HepG2 (cell line): ENCODE measurements around the gene GINM1. TPM values are rescaled to one million over a fixed set of nuclear protein-coding genes. Genes with fewer than 3 reads are reported as not detected.

Experiments
- KLF11 ChIP-seq: IDR thresholded peaks from 2 replicates; pipeline ENCODE4 v1.6.1; 2016; ENCODE audit warnings: missing compliant biosample characterization
- KMT2A ChIP-seq: sonication (generic); formaldehyde crosslinking; IDR thresholded peaks from 2 replicates; pipeline ENCODE4 v1.4.0; 2020; ENCODE audit warnings: missing genetic modification reagents
- NCOA1 ChIP-seq: sonication (generic); formaldehyde crosslinking; IDR thresholded peaks from 2 replicates; pipeline ENCODE4 v1.9.0; 2021; ENCODE audit warnings: missing genetic modification reagents
- NFYC ChIP-seq: IDR thresholded peaks from 2 replicates; pipeline ENCODE4 v1.6.1; 2016; ENCODE audit warnings: missing genetic modification reagents, missing compliant biosample characterization
- NPAS2 ChIP-seq: sonication (generic); formaldehyde crosslinking; IDR thresholded peaks from 2 replicates; pipeline ENCODE4 v1.8.0; 2022; ENCODE audit warnings: mild to moderate bottlenecking, missing genetic modification reagents, borderline replicate concordance
- PITX1 ChIP-seq: sonication (generic); formaldehyde crosslinking; IDR thresholded peaks from 2 replicates; pipeline ENCODE4 v1.5.1; 2020; ENCODE audit warnings: mild to moderate bottlenecking, missing genetic modification reagents
- POLR2A ChIP-seq, 2 experiments: IDR thresholded peaks; 2 replicates each; pipeline ENCODE4 v1.6.1; 2011; ENCODE audit warnings: low read depth in 2 of 2, low read length in 2 of 2, mild to moderate bottlenecking in 1 of 2, moderate library complexity in 1 of 2; ENCODE audit not compliant: insufficient read depth in 1 of 2
- SNAPC5 ChIP-seq: sonication (generic); formaldehyde crosslinking; IDR thresholded peaks from 2 replicates; pipeline ENCODE4 v1.8.1; 2023; ENCODE audit warnings: mild to moderate bottlenecking, missing genetic modification reagents, borderline replicate concordance
- SRSF4 ChIP-seq: fragments of 200-400 bp; formaldehyde crosslinking; IDR thresholded peaks from one replicate; pipeline ENCODE4 v1.6.1; 2018; ENCODE audit warnings: mild to moderate bottlenecking, low read depth, low read length, moderate library complexity; ENCODE audit not compliant: poor library complexity, severe bottlenecking
- TMF1 ChIP-seq: sonication (generic); formaldehyde crosslinking; IDR thresholded peaks from 2 replicates; pipeline ENCODE4 v1.8.1; 2022; ENCODE audit warnings: low read depth, missing genetic modification reagents
- ZBTB1 ChIP-seq: sonication (generic); formaldehyde crosslinking; IDR thresholded peaks from 2 replicates; pipeline ENCODE4 v1.4.0; 2020; ENCODE audit warnings: missing genetic modification reagents, borderline replicate concordance
- ZMAT5 ChIP-seq: sonication (generic); formaldehyde crosslinking; IDR thresholded peaks from 2 replicates; pipeline ENCODE4 v1.5.0; 2020; ENCODE audit warnings: mild to moderate bottlenecking, low read depth, missing genetic modification reagents, borderline replicate concordance
- ZNF124 ChIP-seq: sonication (generic); formaldehyde crosslinking; IDR thresholded peaks from 2 replicates; pipeline ENCODE4 v1.4.0; 2020; ENCODE audit warnings: missing genetic modification reagents
- ZNF280D ChIP-seq: sonication (generic); formaldehyde crosslinking; IDR thresholded peaks from 2 replicates; pipeline ENCODE4 v1.5.1; 2020; ENCODE audit warnings: mild to moderate bottlenecking, missing genetic modification reagents
- ZNF382 ChIP-seq: sonication (generic); formaldehyde crosslinking; IDR thresholded peaks from 2 replicates; pipeline ENCODE4 v1.5.0; 2020; ENCODE audit warnings: missing genetic modification reagents, mild to moderate bottlenecking, borderline replicate concordance
- ZNF446 ChIP-seq: sonication (generic); formaldehyde crosslinking; IDR thresholded peaks from 2 replicates; pipeline ENCODE4 v1.5.0; 2020; ENCODE audit warnings: mild to moderate bottlenecking, missing genetic modification reagents
- ZNF652 ChIP-seq: IDR thresholded peaks from 2 replicates; pipeline ENCODE4 v1.6.1; 2016; ENCODE audit warnings: low read depth, borderline replicate concordance
- ZNF749 ChIP-seq: sonication (generic); formaldehyde crosslinking; IDR thresholded peaks from 2 replicates; pipeline ENCODE4 v1.8.0; 2022; ENCODE audit warnings: mild to moderate bottlenecking, missing genetic modification reagents, moderate library complexity, borderline replicate concordance
- polyA plus RNA-seq, 8 experiments: library from polyadenylated mRNA; depleted of rRNA in 3 of 8; stranded (reverse) in 7 of 8; unstranded in 1 of 8; fragments of >200 nt; fragmentation: Illumina TruSeq in 4 of 8; extraction: Trizol in 4 of 8; gene quantifications; 2 replicates each; pipeline versions ENCODE4 v1.2.1 to v1.2.3, GENCODE V29; 2011 to 2016; ENCODE audit warnings: low read depth in 4 of 8, missing spikeins in 1 of 8, mixed read lengths in 1 of 8; ENCODE audit not compliant: insufficient read depth in 1 of 8
- total RNA-seq, 5 experiments: library from RNA; depleted of rRNA; stranded (reverse); fragments of >200 nt; fragmentation: Illumina TruSeq; extraction: Trizol; gene quantifications; 2 replicates each; pipeline ENCODE4 v1.2.3, GENCODE V29; 2016; ENCODE audit warnings: low read depth in 1 of 5
- TF ChIP-seq, protein P1 (sequence below): IDR thresholded peaks from 2 replicates; pipeline ENCODE4 v1.6.1; 2018; ENCODE audit warnings: missing genetic modification reagents
- TF ChIP-seq, protein P2 (sequence below): sonication (generic); formaldehyde crosslinking; IDR thresholded peaks from 2 replicates; pipeline ENCODE4 v1.5.1; 2020; ENCODE audit warnings: mild to moderate bottlenecking, missing genetic modification reagents, borderline replicate concordance
- TF ChIP-seq, protein P3 (sequence below): sonication (generic); formaldehyde crosslinking; conservative IDR thresholded peaks from 2 replicates; pipeline ENCODE4 v1.8.1; 2023; ENCODE audit warnings: missing genetic modification reagents

GINM1 gene
- total and polyA plus RNA-seq, 2 of the 13 experiments (the other 11 are each of a cell fraction or from before 2014, with no cell fraction given), result 19.4 to 27.5 TPM

- TF ChIP-seq TMF1 (CRISPR knock-in tag) (peak; percentile 53), NCOA1 (no peak), PITX1 (CRISPR knock-in tag) (peak; percentile 54; the same call in 1 of the 2 replicates), ZNF280D (CRISPR knock-in tag) (peak; percentile 33; the same call in 1 of the 2 replicates), SRSF4 (no peak), ZNF124 (CRISPR knock-in tag) (peak; percentile 86; the same call in 1 of the 2 replicates), KMT2A (CRISPR knock-in tag) (peak; percentile 98), NFYC (peak; percentile 65), ZNF749 (CRISPR knock-in tag) (peak; percentile 94; the same call in 1 of the 2 replicates), SNAPC5 (CRISPR knock-in tag) (0 out of 2 replicates have a peak, but pooled peaks have one; percentile 51), KLF11 (CRISPR knock-in tag) (peak; percentile 92), ZNF446 (CRISPR knock-in tag) (no peak), NPAS2 (CRISPR knock-in tag) (no peak), ZNF652 (CRISPR knock-in tag) (no peak), ZMAT5 (CRISPR knock-in tag) (no peak), ZNF382 (CRISPR knock-in tag) (no peak), POLR2A (IDR thresholded peaks at IDR 0.05; ENCODE audit: insufficient read depth in 1 of 2, low read depth in 2 of 2, low read length in 2 of 2) (peak; percentile 81 to 93), ZBTB1 (CRISPR knock-in tag) (no peak)
- TF ChIP-seq, protein P1, sequence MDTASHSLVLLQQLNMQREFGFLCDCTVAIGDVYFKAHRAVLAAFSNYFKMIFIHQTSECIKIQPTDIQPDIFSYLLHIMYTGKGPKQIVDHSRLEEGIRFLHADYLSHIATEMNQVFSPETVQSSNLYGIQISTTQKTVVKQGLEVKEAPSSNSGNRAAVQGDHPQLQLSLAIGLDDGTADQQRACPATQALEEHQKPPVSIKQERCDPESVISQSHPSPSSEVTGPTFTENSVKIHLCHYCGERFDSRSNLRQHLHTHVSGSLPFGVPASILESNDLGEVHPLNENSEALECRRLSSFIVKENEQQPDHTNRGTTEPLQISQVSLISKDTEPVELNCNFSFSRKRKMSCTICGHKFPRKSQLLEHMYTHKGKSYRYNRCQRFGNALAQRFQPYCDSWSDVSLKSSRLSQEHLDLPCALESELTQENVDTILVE (CRISPR knock-in tag), result peak; percentile 99
- TF ChIP-seq, protein P2, sequence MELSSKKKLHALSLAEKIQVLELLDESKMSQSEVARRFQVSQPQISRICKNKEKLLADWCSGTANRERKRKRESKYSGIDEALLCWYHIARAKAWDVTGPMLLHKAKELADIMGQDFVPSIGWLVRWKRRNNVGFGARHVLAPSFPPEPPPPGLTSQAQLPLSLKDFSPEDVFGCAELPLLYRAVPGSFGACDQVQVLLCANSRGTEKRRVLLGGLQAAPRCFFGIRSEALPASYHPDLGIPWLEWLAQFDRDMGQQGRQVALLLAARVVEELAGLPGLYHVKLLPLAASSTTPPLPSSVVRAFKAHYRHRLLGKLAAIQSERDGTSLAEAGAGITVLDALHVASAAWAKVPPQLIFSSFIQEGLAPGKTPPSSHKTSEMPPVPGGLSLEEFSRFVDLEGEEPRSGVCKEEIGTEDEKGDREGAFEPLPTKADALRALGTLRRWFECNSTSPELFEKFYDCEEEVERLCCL, result no peak
- TF ChIP-seq, protein P3, sequence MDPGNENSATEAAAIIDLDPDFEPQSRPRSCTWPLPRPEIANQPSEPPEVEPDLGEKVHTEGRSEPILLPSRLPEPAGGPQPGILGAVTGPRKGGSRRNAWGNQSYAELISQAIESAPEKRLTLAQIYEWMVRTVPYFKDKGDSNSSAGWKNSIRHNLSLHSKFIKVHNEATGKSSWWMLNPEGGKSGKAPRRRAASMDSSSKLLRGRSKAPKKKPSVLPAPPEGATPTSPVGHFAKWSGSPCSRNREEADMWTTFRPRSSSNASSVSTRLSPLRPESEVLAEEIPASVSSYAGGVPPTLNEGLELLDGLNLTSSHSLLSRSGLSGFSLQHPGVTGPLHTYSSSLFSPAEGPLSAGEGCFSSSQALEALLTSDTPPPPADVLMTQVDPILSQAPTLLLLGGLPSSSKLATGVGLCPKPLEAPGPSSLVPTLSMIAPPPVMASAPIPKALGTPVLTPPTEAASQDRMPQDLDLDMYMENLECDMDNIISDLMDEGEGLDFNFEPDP (CRISPR knock-in tag), result no peak
These were observed 20.3 kb upstream of the GINM1 start, which contains the start of gene PPIL4 (continued) for GRCh38 chr6:149545754-149546471.
